GM11168 (cell line): ENCODE data around the gene TUBGCP6.

ENCODE experiments used
- in situ Hi-C: fragments of 300-500 bp; cut with MboI; formaldehyde crosslinking; loops from one replicate; pipeline ENCODE4 v1.12.0; 2022; ENCODE audit warnings: low sequenced_read_pairs; ENCODE audit not compliant: unreplicated experiment

Gene TUBGCP6

GRCh38 chr22:50186761-50187523, 57.9 kb downstream of the TUBGCP6 start:
- in situ Hi-C loops: no loop called here

GRCh38 chr22:50186181-50186714, 58.6 kb downstream of the TUBGCP6 start:
- in situ Hi-C loops: no loop called here

GRCh38 chr22:50185375-50186087, 59.3 kb downstream of the TUBGCP6 start, which contains the start of gene TRABD:
Gene TRABD (plus strand): TSS chr22:50185913. CDS start chr22:50193061, 7,148 bp downstream.
- in situ Hi-C loops: no loop called here

- in situ Hi-C loops: no loop called here
These were observed 59.9 kb downstream of the TUBGCP6 start for GRCh38 chr22:50184902-50185374.

- in situ Hi-C loops: no loop called here
These were observed 60.6 kb downstream of the TUBGCP6 start for GRCh38 chr22:50184004-50184901.

- in situ Hi-C loops: no loop called here
These were observed 61.5 kb downstream of the TUBGCP6 start for GRCh38 chr22:50183141-50183971.

GRCh38 chr22:50182176-50183081, 62.4 kb downstream of the TUBGCP6 start:
- in situ Hi-C loops: no loop called here

GRCh38 chr22:50180727-50181521, 63.9 kb downstream of the TUBGCP6 start:
- in situ Hi-C loops: no loop called here

GRCh38 chr22:50179937-50180726, 64.7 kb downstream of the TUBGCP6 start:
- in situ Hi-C loops: no loop called here

GRCh38 chr22:50178871-50179869, 65.7 kb downstream of the TUBGCP6 start:
- in situ Hi-C loops: no loop called here

GRCh38 chr22:50178471-50178864, 66.4 kb downstream of the TUBGCP6 start:
- in situ Hi-C loops: no loop called here

- in situ Hi-C loops: no loop called here
These were observed 67.0 kb downstream of the TUBGCP6 start for GRCh38 chr22:50177537-50178470.

GRCh38 chr22:50176850-50177536, 67.8 kb downstream of the TUBGCP6 start:
- in situ Hi-C loops: no loop called here
